Mammary epithelial cell (primary cell): ENCODE data around the gene KIF9.

Experiments
- EZH2 ChIP-seq: IDR thresholded peaks from 2 replicates; pipeline ENCODE4 v1.6.1; 2012; ENCODE audit warnings: low read length, inconsistent platforms, borderline replicate concordance
- TF ChIP-seq, protein P1 (sequence below), 2 donors: IDR thresholded peaks in 1 of 2; conservative IDR thresholded peaks in 1 of 2; 2 replicates each; pipeline ENCODE4 v1.5.1; 2011 to 2012; ENCODE audit warnings: inconsistent platforms in 2 of 2, low read length in 2 of 2, mild to moderate bottlenecking in 2 of 2, control low read depth in 1 of 2, low read depth in 1 of 2; ENCODE audit not compliant: insufficient read depth in 1 of 2; ENCODE audit errors: extremely low read depth in 1 of 2

DNA sequence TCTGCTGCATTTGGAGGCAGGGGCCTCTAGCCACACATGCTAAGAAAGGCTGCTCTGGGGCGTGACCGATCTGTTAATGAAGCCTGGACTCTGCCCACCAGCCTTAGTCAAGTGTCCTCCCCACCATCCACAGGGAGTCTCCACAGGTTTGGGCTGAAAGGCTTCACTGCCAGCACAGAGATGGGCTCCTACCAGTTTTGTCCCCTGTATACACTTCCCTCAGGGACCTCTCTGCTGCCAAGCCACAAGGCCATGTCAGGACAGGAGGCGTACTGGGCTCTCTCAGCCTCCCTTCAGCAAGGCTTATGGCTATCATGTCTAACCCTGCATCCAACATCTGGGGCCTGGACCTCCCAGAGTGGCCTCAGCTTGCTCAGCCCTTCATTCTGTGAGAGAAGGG lies 23.5 kb downstream of the KIF9 start:
- TF ChIP-seq, protein P1, sequence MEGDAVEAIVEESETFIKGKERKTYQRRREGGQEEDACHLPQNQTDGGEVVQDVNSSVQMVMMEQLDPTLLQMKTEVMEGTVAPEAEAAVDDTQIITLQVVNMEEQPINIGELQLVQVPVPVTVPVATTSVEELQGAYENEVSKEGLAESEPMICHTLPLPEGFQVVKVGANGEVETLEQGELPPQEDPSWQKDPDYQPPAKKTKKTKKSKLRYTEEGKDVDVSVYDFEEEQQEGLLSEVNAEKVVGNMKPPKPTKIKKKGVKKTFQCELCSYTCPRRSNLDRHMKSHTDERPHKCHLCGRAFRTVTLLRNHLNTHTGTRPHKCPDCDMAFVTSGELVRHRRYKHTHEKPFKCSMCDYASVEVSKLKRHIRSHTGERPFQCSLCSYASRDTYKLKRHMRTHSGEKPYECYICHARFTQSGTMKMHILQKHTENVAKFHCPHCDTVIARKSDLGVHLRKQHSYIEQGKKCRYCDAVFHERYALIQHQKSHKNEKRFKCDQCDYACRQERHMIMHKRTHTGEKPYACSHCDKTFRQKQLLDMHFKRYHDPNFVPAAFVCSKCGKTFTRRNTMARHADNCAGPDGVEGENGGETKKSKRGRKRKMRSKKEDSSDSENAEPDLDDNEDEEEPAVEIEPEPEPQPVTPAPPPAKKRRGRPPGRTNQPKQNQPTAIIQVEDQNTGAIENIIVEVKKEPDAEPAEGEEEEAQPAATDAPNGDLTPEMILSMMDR (conservative IDR thresholded peaks at IDR 0.05 in 1 of 2, IDR thresholded peaks at IDR 0.05 in 1 of 2; ENCODE audit: extremely low read depth in 1 of 2, insufficient read depth in 1 of 2, low read depth in 1 of 2, low read length in 2 of 2): no peak
- no peak for TF ChIP-seq EZH2
